OCI-M1 (cell line): Measurements from ENCODE around the gene CTAG2.
"Not testable (repeated sequence)": the region's sequence is repeated elsewhere in the genome, so short reads cannot be mapped to it uniquely, and the experiment has no call there.

Experiments
- DNase-seq: peaks from one replicate; lab custom pipeline; 2025; lab: John Stamatoyannopoulos, UW

CTAG2 gene

DNA sequence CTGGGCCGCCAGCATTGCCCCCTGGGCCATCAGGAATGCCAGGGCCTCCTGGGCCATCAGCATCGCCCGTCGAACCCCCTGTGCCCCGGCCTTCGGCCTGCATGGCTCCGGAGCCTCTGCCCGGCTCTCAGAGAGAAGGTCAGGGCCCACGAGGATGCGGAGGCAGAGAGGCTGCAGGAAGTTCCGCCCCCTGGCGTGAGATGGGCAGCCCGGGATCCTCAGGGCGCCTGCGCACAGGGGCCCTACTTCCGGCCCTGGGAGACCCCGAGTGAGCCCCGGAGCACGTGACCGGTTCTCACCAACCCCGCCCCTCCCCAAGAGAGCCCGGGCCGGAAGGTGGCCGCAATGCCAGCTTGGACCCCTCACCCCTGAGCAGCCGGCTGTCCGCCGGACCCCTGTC is at the start of gene CTAG2:
TSS of gene CTAG2 (minus strand) at position 167 of the 400 bp plus-strand sequence. CDS start at position 103, 64 bp downstream.
- DNase-seq = not testable (repeated sequence)

- no peak for DNase-seq
These were observed 45.4 kb upstream of the CTAG2 start for GRCh38 chrX:154698630-154699248.

- DNase-seq = no peak
These were observed 43.3 kb upstream of the CTAG2 start for GRCh38 chrX:154696676-154697045.

DNA sequence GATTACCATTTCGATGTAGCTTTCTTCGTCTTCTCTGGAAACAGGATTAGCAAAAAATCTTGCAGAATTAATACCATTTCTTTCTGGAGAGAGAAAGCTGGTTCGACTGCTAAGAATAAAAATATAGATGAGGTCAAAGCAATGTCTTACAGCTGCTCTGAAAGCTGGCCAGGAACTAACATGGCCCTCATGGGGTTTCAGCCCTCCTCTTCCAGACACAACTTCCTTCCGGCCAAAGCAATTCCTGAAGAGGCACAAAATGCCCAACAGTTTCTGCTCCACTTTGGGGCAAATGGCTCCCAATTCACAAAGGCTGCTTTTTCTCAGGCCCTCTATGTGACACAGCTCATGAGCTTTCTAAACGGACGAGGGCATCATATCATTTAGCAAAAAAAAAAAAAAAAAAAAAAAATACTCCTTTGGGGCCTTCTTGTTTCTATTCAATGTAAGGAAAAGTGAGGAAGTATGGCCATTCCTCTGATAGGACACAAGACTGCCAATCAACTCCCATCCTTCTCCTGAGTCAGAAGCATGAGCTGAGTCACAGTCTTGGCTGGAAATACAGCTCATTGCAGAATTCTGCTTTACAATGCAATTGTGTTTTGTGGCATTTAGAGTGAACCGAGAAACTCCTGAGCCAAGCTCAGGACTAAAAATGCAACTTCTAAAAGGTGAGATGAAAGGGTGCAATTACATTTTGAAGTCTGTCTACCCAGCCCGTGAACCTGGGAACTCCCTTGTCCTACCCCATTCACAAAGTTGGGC is 42.7 kb upstream of the CTAG2 start:
- no peak for DNase-seq

GRCh38 chrX:154693394-154693793 is 40.0 kb upstream of the CTAG2 start:
- DNase-seq = no peak

DNA sequence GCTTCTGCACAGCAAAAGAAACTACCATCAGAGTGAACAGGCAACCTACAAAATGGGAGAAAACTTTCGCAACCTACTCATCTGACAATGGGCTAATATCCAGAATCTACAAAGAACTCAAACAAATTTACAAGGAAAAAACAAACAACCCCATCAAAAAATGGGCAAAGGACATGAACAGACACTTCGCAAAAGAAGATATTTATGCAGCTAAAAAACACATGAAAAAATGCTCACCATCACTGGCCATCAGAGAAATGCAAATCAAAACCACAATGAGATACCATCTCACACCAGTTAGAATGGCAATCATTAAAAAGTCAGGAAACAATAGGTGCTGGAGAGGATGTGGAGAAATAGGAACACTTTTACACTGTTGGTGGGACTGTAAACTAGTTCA is 37.1 kb upstream of the CTAG2 start:
- not testable (repeated sequence) for DNase-seq

DNA sequence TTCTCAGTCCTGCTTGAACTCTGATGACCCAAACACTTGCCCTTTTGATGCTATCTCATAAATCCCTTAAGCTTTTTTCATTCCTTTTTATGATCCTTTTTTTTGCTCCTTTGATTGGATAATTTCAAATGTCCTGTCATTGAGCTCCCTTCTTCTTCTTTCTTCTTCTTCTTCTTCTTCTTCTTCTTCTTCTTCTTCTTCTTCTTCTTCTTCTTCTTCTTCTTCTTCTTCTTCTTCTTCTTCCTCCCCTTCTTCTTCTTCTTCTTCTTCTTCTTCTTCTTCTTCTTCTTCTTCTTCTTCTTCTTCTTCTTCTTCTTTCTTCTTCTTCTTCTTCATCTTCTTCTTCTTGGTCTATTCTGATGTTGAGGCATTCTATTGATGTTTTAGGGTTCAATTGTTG is 18.7 kb upstream of the CTAG2 start:
- not testable (repeated sequence) for DNase-seq

GRCh38 chrX:154670848-154671247 is 17.5 kb upstream of the CTAG2 start:
- DNase-seq = not testable (repeated sequence)

- DNase-seq = no peak
These were observed 8.5 kb upstream of the CTAG2 start for GRCh38 chrX:154661899-154662298.

- DNase-seq = no peak
These were observed 7.8 kb upstream of the CTAG2 start for GRCh38 chrX:154661170-154661569.

GRCh38 chrX:154660541-154660940 is 7.2 kb upstream of the CTAG2 start:
- DNase-seq = no peak

GRCh38 chrX:154658957-154659356 is 5.6 kb upstream of the CTAG2 start:
- DNase-seq = no peak

GRCh38 chrX:154658187-154658586 is 4.8 kb upstream of the CTAG2 start:
- no peak for DNase-seq

GRCh38 chrX:154657226-154657805 is 3.9 kb upstream of the CTAG2 start:
- no peak for DNase-seq

DNA sequence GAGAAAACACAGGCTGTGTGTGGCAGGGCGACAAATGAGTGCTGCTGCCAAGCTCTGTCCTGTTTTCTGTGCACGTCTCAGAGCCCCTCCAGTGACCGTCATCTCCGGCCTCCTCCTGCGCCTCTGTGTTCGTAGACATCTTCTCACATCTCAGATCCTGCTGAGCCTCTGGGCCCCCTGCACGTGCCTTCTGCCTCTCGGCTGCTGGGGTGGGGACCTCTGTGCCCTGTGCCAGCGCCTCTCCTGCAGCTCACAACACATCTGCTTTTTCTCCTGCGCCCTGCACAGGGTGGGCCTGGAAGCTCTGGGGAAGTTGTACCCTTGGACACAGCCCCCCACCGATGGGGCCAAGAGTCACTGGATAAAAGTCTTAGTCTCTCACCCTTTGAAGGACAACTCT is 2.4 kb upstream of the CTAG2 start:
- no peak for DNase-seq

GRCh38 chrX:154655346-154655745 is 2.0 kb upstream of the CTAG2 start:
- no peak for DNase-seq

- DNase-seq = no peak
These were observed 1.5 kb upstream of the CTAG2 start for GRCh38 chrX:154654925-154655324.

GRCh38 chrX:154654372-154654771 is 993 bp upstream of the CTAG2 start:
- no peak for DNase-seq

DNA sequence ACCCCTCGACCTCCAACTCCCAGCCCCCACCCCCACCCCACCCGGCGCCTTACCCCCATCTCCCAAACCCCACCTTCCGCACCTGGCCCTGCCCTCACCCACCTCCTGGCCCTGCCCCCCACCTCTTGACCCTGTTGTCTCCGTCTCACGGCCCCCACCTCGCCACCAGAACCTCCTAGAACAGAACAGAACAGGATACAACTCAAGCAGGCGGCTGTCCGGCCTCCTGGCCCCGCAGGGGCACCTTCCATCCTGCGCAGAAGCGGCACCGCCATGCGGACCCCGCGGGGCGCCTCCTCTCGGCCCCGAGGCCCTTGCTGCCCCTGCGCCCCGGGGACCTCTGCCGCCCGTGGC is 354 bp downstream of the CTAG2 start:
- DNase-seq = no peak

DNA sequence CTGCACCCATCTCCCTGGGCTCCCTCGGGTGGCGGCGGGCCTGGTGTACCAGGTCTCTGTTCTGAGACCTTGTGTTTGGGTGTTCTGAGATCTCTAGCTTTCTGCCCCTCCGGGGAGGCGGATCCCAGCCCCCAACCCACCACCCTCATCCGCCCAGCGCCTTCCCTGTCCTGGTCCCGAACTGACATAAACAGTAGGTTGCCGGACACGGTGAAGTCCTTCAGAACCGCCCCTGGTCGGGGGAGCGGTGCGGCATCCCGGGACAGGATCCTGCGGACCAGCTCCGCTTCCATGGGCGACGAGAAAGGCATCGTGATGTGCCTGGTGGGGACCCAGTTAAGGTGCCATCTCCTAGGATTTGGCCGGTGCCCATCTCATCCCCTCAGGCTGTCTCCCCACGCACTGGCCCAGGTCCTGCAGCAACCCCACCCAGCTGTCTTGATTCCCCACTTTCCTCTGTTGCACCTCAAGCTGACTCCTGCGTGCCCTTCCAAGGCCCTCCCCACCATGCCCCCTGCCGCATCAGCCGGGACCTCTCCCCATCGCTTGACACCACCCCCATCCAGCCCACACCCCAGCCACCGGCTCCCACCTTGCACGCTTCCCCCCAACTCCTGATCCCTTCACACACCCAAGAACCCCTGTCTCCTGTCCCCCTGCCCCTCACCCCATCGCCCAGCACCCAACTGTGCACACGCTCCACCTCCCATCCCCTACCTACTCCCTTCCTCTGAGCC is 900 bp downstream of the CTAG2 start:
- DNase-seq = no peak

DNA sequence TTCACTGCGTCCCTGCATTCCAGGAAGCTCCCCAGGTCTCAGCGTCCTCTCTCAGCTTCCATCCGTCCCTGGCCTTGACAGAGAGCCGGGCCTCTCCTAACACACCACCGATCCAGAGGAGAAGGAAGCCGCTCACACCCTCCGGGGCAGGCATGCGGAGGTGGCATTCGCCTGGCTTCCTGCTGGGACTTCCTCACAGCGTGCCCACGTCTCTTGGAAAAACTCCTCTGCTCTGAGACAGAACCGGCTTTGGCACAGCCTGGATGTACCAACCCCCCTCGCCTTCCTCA is 3.2 kb downstream of the CTAG2 start:
- no peak for DNase-seq

DNA sequence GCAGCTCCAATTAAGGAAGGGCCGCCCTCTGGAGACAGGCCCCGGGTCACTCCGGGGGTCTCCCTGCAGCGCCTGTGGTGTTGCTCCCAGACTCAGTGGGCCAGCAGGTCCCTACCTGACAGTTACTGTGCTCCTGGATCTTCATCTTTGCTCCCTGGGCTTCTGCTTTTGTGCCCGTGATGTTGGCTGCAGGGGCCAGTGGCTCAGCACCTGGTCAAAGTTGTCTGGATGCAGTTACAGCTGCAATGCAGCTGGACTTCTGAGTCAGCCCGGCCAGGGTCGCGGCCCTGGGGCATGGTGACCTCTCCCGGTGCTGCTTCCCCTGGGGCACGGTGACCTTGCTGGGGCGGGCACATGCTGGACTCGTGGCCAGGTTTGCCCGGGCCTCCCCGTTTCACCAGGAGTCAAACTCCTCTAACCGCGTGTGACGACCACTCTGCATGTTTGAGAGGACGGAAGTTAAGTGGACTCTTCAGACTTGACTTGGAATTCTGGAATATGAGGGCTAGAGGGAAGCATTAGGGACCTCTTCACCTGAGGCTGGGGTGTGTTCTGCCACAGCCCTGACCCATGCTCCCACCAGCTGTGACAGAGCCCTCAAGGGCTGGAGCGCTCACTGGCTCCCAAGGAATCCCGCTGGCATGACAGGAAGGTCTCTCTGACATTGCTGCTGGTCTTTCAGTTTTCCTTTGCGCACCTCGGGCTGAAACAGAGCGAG is 3.7 kb downstream of the CTAG2 start:
- DNase-seq = no peak
